ENCODE measurements around the gene THRB.

Gene THRB

GRCh38 chr3:24494618-24495325 lies at the start of gene THRB:
TSS of gene THRB (minus strand) at chr3:24494850.
- H3K36me3 ChIP-seq (ENCODE audit: insufficient read depth, low read length): no peaks in the 10 kb centered on the region
- no peak within 1 kb of the TSS for H3K4me3 ChIP-seq (ENCODE audit: low read depth, low read length, poor library complexity, severe bottlenecking)
- H3F3A ChIP-seq (ENCODE audit: insufficient read depth, low read length): no peaks in the 10 kb centered on the region
- no peaks in the 10 kb centered on the region for H3K27me3 ChIP-seq (ENCODE audit: insufficient read depth, low read length)
- TF ChIP-seq EZH2 (IDR thresholded peaks at IDR 0.05; ENCODE audit: borderline replicate concordance, low read length) (no peak), CTCF (IDR thresholded peaks at IDR 0.05; ENCODE audit: low read length) (no peak)
- H3K4me2 ChIP-seq (ENCODE audit: low read length): no peak within 1 kb of the TSS
- no peaks in the 10 kb centered on the region for H3K9me2 ChIP-seq (ENCODE audit: low read depth, low read length)
- no peaks in the 10 kb centered on the region for H3K4me1 ChIP-seq (ENCODE audit: insufficient read depth, low read length, severe bottlenecking)
- no peak within 1 kb of the TSS for H3K27ac ChIP-seq (ENCODE audit: low read depth, low read length, poor library complexity, severe bottlenecking)
- no peak within 1 kb of the TSS for H2AFZ ChIP-seq (ENCODE audit: low read length)
- H3K9me3 ChIP-seq (ENCODE audit: low read length): no peaks in the 10 kb centered on the region
- no peaks in the 10 kb centered on the region for H4K20me1 ChIP-seq (ENCODE audit: insufficient read depth, low read length)
- H3K9ac ChIP-seq (ENCODE audit: low read length): no peak within 1 kb of the TSS
- H3K79me2 ChIP-seq (ENCODE audit: insufficient read depth, low read length): no peaks in the 10 kb centered on the region

- no peak overlapping the region for H2AFZ ChIP-seq (ENCODE audit: low read length)
- no peak overlapping the region for H3K4me2 ChIP-seq (ENCODE audit: low read length)
- H3K4me3 ChIP-seq (ENCODE audit: low read depth, low read length, poor library complexity, severe bottlenecking): no peak overlapping the region
- H3K9me3 ChIP-seq (ENCODE audit: low read length): no peaks in the 10 kb centered on the region
- H3K27me3 ChIP-seq (ENCODE audit: insufficient read depth, low read length): no peaks in the 10 kb centered on the region
- no peaks in the 10 kb centered on the region for H3K36me3 ChIP-seq (ENCODE audit: insufficient read depth, low read length)
- H3K79me2 ChIP-seq (ENCODE audit: insufficient read depth, low read length): no peaks in the 10 kb centered on the region
- no peaks in the 10 kb centered on the region for H3F3A ChIP-seq (ENCODE audit: insufficient read depth, low read length)
- no peak overlapping the region for H3K27ac ChIP-seq (ENCODE audit: low read depth, low read length, poor library complexity, severe bottlenecking)
- H4K20me1 ChIP-seq (ENCODE audit: insufficient read depth, low read length): no peaks in the 10 kb centered on the region
- TF ChIP-seq CTCF (IDR thresholded peaks at IDR 0.05; ENCODE audit: low read length) (no peak), EZH2 (IDR thresholded peaks at IDR 0.05; ENCODE audit: borderline replicate concordance, low read length) (no peak)
- H3K9ac ChIP-seq (ENCODE audit: low read length): no peak overlapping the region
- H3K9me2 ChIP-seq (ENCODE audit: low read depth, low read length): no peaks in the 10 kb centered on the region
- no peaks in the 10 kb centered on the region for H3K4me1 ChIP-seq (ENCODE audit: insufficient read depth, low read length, severe bottlenecking)
Observed at GRCh38 chr3:24541935-24542334, 47.3 kb upstream of the THRB start.

GRCh38 chr3:24540821-24541220 lies 46.2 kb upstream of the THRB start:
- Histone ChIP-seq H3K9ac (ENCODE audit: low read length) (no peak overlapping the region), H2AFZ (ENCODE audit: low read length) (no peak overlapping the region), H3K9me3 (ENCODE audit: low read length) (no peaks in the 10 kb centered on the region), H3K79me2 (ENCODE audit: insufficient read depth, low read length) (no peaks in the 10 kb centered on the region), H3K27me3 (ENCODE audit: insufficient read depth, low read length) (no peaks in the 10 kb centered on the region), H3K36me3 (ENCODE audit: insufficient read depth, low read length) (no peaks in the 10 kb centered on the region), H3K4me3 (ENCODE audit: low read depth, low read length, poor library complexity, severe bottlenecking) (no peak overlapping the region), H3K27ac (ENCODE audit: low read depth, low read length, poor library complexity, severe bottlenecking) (no peak overlapping the region), H3F3A (ENCODE audit: insufficient read depth, low read length) (no peaks in the 10 kb centered on the region), H3K4me2 (ENCODE audit: low read length) (no peak overlapping the region), H4K20me1 (ENCODE audit: insufficient read depth, low read length) (no peaks in the 10 kb centered on the region), H3K4me1 (ENCODE audit: insufficient read depth, low read length, severe bottlenecking) (no peaks in the 10 kb centered on the region), H3K9me2 (ENCODE audit: low read depth, low read length) (no peaks in the 10 kb centered on the region)
- TF ChIP-seq CTCF (IDR thresholded peaks at IDR 0.05; ENCODE audit: low read length) (no peak), EZH2 (IDR thresholded peaks at IDR 0.05; ENCODE audit: borderline replicate concordance, low read length) (no peak)
